ENCODE results near the gene SRSF5. TPM values are rescaled to one million over a fixed set of nuclear protein-coding genes. Genes with fewer than 3 reads are reported as not detected.

SRSF5 gene
- total RNA-seq, 1 experiment from 2014 or later, result 288 TPM

GRCh38 chr14:69773571-69774276, 6.8 kb downstream of the SRSF5 start:
- Mint-ChIP-seq H3K36me3 (peaks cover 88% of the 10 kb centered on the region), H3K4me3 (no peak overlapping the region), H3K27ac (no peak overlapping the region), H3K9me3 (no peaks in the 10 kb centered on the region), H3K4me1 (peaks cover 8% of the 10 kb centered on the region), H3K27me3 (ENCODE audit: low read depth) (no peaks in the 10 kb centered on the region)
- TF ChIP-seq RORB (CRISPR knock-in tag; IDR thresholded peaks at IDR 0.05), result peak; percentile 55; the same call in 1 of the 2 replicates
- TF ChIP-seq CREB1 (CRISPR knock-in tag; IDR thresholded peaks at IDR 0.05), result no peak
- peak; percentile 62; the same call in 1 of the 2 replicates for TF ChIP-seq ZNF671 (CRISPR knock-in tag; IDR thresholded peaks at IDR 0.05)
- DNase-seq (ENCODE audit: low spot score), result no peak
- no peak for ATAC-seq
- ChIA-PET CTCF (interaction anchor here (1.2 to 1.3 kb wide), 2 partner anchors 43 to 199 kb away, joined by 3 to 5 read pairs; partner anchors contain the start of gene CCDC177), POLR2A (no interaction called here)

- Mint-ChIP-seq H3K4me3 (no peak overlapping the region), H3K36me3 (peaks cover 80% of the 10 kb centered on the region), H3K4me1 (no peaks in the 10 kb centered on the region), H3K27me3 (ENCODE audit: low read depth) (no peaks in the 10 kb centered on the region), H3K27ac (no peak overlapping the region), H3K9me3 (no peaks in the 10 kb centered on the region)
- ATAC-seq, result no peak
- POLR2A ChIA-PET, result interaction anchor here (0.6 kb wide), 1 partner anchor 28 kb away, joined by 3 read pairs; no protein-coding TSS in a partner anchor
- TF ChIP-seq FOXJ3 (CRISPR knock-in tag; IDR thresholded peaks at IDR 0.05; ENCODE audit: borderline replicate concordance) (no peak), ARID4B (CRISPR knock-in tag; IDR thresholded peaks at IDR 0.05; ENCODE audit: borderline replicate concordance) (no peak), MLX (CRISPR knock-in tag; IDR thresholded peaks at IDR 0.05) (no peak), FOXK1 (CRISPR knock-in tag; IDR thresholded peaks at IDR 0.05) (no peak), ZNF423 (CRISPR knock-in tag; IDR thresholded peaks at IDR 0.05) (no peak), ZNF396 (CRISPR knock-in tag; IDR thresholded peaks at IDR 0.05; ENCODE audit: borderline replicate concordance) (no peak), CBFB (CRISPR knock-in tag; IDR thresholded peaks at IDR 0.05; ENCODE audit: low read depth) (no peak), PREB (CRISPR knock-in tag; IDR thresholded peaks at IDR 0.05; ENCODE audit: borderline replicate concordance) (no peak), FOXP1 (CRISPR knock-in tag; IDR thresholded peaks at IDR 0.05; ENCODE audit: borderline replicate concordance) (no peak), E2F5 (CRISPR knock-in tag; IDR thresholded peaks at IDR 0.05) (no peak), ZNF263 (CRISPR knock-in tag; IDR thresholded peaks at IDR 0.05; ENCODE audit: low read depth) (no peak)
- DNase-seq (ENCODE audit: low spot score), result no peak
- CTCF ChIA-PET, result no interaction called here
Measured at GRCh38 chr14:69775012-69775411, 8.1 kb downstream of the SRSF5 start.

GRCh38 chr14:69776875-69777453, 10.0 kb downstream of the SRSF5 start:
- no peaks in the 10 kb centered on the region for H3K9me3 Mint-ChIP-seq
- no peaks in the 10 kb centered on the region for H3K4me1 Mint-ChIP-seq
- DNase-seq (ENCODE audit: low spot score) (no peak), ATAC-seq (no peak)
- ChIA-PET POLR2A (no interaction called here), CTCF (no interaction called here)
- H3K36me3 Mint-ChIP-seq, result peaks cover 66% of the 10 kb centered on the region
- H3K27ac Mint-ChIP-seq, result peak overlapping the region; percentile 29
- no peak overlapping the region for H3K4me3 Mint-ChIP-seq
- H3K27me3 Mint-ChIP-seq (ENCODE audit: low read depth), result no peaks in the 10 kb centered on the region
- TF ChIP-seq NFYB (CRISPR knock-in tag; conservative IDR thresholded peaks at IDR 0.05; ENCODE audit: low read depth), result no peak
- no peak for TF ChIP-seq ERG (CRISPR knock-in tag; IDR thresholded peaks at IDR 0.05)
- TF ChIP-seq PRDM15 (CRISPR knock-in tag; IDR thresholded peaks at IDR 0.05), result no peak
- no peak for TF ChIP-seq OVOL2 (CRISPR knock-in tag; IDR thresholded peaks at IDR 0.05; ENCODE audit: borderline replicate concordance)
- TF ChIP-seq MLX (CRISPR knock-in tag; IDR thresholded peaks at IDR 0.05), result no peak
